Neural crest cell (in vitro differentiated cells): Measurements from ENCODE around the gene IFITM5. TPM values are rescaled to one million over a fixed set of nuclear protein-coding genes. Genes with fewer than 3 reads are reported as not detected.

Experiments
- DNase-seq: peaks from one replicate; pipeline ENCODE4 v3.0.0; 2021; ENCODE audit warnings: low read depth, mixed read lengths, low spot score
- H3K27ac Mint-ChIP-seq: one replicate; pipeline ENCODE4 v1.8.0; 2021; ENCODE audit warnings: mild to moderate bottlenecking, mixed read lengths; ENCODE audit not compliant: unreplicated experiment
- H3K27me3 Mint-ChIP-seq: 2 replicates; pipeline ENCODE4 v1.8.0; 2021; ENCODE audit warnings: low read depth, mild to moderate bottlenecking, mixed read lengths
- H3K36me3 Mint-ChIP-seq: 2 replicates; pipeline ENCODE4 v1.8.0; 2021; ENCODE audit warnings: low read depth, mild to moderate bottlenecking, mixed read lengths
- H3K4me1 Mint-ChIP-seq: 2 replicates; pipeline ENCODE4 v1.8.0; 2021; ENCODE audit warnings: mixed read lengths
- H3K4me3 Mint-ChIP-seq: one replicate; pipeline ENCODE4 v1.8.0; 2021; ENCODE audit warnings: mild to moderate bottlenecking, mixed read lengths
- H3K9me3 Mint-ChIP-seq: 2 replicates; pipeline ENCODE4 v1.8.0; 2021; ENCODE audit warnings: mixed read lengths
- long read RNA-seq: library from polyadenylated mRNA; unstranded; transcript quantifications from one replicate; pipeline ENCODE4 v2.0.0, GENCODE V29; 2020
- total RNA-seq: library from RNA; stranded (reverse); gene quantifications from 2 replicates; pipeline ENCODE4 v1.2.1, GENCODE V29; 2021
- TF ChIP-seq, protein P1 (sequence below): fragments of 200-600 bp; sonication (generic); conservative IDR thresholded peaks from 2 replicates; pipeline ENCODE4 v1.5.0; 2021; ENCODE audit warnings: antibody characterized with exemption, mild to moderate bottlenecking

The IFITM5 gene
- not detected in 2 replicates for total RNA-seq
- long read RNA-seq: 0 reads

DNA sequence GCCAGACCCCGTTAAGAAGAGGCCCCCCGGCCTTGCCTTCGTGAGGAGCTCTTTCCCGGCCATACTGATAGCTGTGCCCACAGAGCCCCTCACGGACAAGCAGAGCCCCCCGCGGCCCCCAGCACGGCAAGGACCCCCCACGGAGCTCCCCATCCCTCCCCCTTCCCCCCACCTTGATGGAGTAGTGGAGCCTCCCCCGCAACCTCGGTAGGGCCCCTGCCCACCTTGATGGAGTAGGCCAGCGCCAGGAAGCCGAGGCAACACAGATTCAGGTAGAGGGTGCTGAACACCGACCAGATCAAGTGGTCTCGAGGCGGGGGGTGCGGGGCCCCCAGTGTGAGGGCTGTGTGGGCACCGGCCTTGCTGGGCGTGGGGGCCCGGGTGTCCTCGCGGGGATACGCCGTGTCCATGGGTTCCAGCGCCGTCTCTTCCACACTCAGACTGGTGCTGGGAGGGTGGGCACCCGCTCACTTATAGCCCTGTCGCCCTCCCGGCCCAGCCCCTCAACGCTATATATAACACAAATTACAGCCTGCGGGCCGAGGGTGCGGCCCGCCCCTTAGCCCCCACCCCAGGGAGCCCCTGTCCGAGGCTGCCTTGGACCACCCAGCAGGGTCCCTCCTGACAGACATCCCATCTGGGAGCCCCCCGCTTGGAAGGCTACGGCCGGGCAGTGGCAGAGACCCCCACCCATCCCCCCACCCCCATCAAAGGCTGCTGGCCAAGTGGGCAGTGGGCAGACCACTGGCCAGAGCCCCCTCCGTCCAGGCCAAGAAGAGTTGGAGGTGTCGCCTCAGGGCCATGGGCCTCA lies at the start of gene IFITM5:
Gene IFITM5, minus strand, starts transcription at position 446 of the 811 bp plus-strand sequence. Its CDS starts 36 bp downstream, at position 410.
- TF ChIP-seq, protein P1, sequence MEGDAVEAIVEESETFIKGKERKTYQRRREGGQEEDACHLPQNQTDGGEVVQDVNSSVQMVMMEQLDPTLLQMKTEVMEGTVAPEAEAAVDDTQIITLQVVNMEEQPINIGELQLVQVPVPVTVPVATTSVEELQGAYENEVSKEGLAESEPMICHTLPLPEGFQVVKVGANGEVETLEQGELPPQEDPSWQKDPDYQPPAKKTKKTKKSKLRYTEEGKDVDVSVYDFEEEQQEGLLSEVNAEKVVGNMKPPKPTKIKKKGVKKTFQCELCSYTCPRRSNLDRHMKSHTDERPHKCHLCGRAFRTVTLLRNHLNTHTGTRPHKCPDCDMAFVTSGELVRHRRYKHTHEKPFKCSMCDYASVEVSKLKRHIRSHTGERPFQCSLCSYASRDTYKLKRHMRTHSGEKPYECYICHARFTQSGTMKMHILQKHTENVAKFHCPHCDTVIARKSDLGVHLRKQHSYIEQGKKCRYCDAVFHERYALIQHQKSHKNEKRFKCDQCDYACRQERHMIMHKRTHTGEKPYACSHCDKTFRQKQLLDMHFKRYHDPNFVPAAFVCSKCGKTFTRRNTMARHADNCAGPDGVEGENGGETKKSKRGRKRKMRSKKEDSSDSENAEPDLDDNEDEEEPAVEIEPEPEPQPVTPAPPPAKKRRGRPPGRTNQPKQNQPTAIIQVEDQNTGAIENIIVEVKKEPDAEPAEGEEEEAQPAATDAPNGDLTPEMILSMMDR: no peak
- no peaks in the 10 kb centered on the region for H3K9me3 Mint-ChIP-seq
- no peak within 1 kb of the TSS for H3K27ac Mint-ChIP-seq
- peaks cover 7% of the 10 kb centered on the region for H3K27me3 Mint-ChIP-seq
- no peak for DNase-seq
- H3K36me3 Mint-ChIP-seq: no peaks in the 10 kb centered on the region
- H3K4me3 Mint-ChIP-seq: no peak within 1 kb of the TSS
- H3K4me1 Mint-ChIP-seq: peaks cover 26% of the 10 kb centered on the region

- Mint-ChIP-seq H3K36me3 (no peaks in the 10 kb centered on the region), H3K9me3 (no peaks in the 10 kb centered on the region), H3K4me1 (peaks cover 16% of the 10 kb centered on the region), H3K27me3 (no peaks in the 10 kb centered on the region), H3K4me3 (no peak overlapping the region), H3K27ac (no peak overlapping the region)
- no peak for DNase-seq
- TF ChIP-seq, protein P1: no peak
Observed at GRCh38 chr11:346529-346928, 47.2 kb upstream of the IFITM5 start.

- Mint-ChIP-seq H3K9me3 (no peaks in the 10 kb centered on the region), H3K4me1 (peaks cover 23% of the 10 kb centered on the region), H3K27me3 (no peaks in the 10 kb centered on the region), H3K36me3 (no peaks in the 10 kb centered on the region), H3K4me3 (no peak overlapping the region), H3K27ac (no peak overlapping the region)
- TF ChIP-seq, protein P1: no peak
- no peak for DNase-seq
Observed at GRCh38 chr11:344836-345578, 45.7 kb upstream of the IFITM5 start.

DNA sequence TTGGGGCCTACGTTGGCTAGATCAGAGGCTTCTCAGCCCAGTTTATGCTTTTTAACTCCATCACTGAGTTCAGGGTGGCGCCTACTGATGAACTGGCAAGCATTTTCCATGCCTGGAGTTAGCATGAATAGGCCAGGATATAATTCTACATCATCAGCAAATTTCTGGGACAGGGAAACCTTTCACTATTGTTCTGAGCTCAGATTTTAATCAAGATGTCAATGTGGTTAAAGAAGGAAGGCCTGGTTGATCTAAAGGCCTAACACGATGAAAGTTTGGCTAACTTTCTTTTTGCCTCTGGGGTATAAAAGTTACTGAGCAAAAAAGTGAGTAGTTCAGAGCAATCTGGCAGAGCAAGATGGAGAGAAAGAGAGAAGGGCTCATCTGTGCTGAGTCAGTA lies 43.0 kb upstream of the IFITM5 start:
- no peak for DNase-seq
- TF ChIP-seq, protein P1: no peak
- Mint-ChIP-seq H3K27ac (peak overlapping the region; percentile 29), H3K4me3 (no peak overlapping the region), H3K9me3 (no peaks in the 10 kb centered on the region), H3K27me3 (no peaks in the 10 kb centered on the region), H3K36me3 (no peaks in the 10 kb centered on the region), H3K4me1 (peaks cover 23% of the 10 kb centered on the region)

- peak overlapping the region; percentile 62 for H3K27ac Mint-ChIP-seq
Observed at GRCh38 chr11:340539-341512, 41.5 kb upstream of the IFITM5 start.

More at GRCh38 chr11:340539-341512, 41.5 kb upstream of the IFITM5 start:
- Mint-ChIP-seq H3K4me1 (peaks cover 34% of the 10 kb centered on the region), H3K27me3 (no peaks in the 10 kb centered on the region), H3K9me3 (no peaks in the 10 kb centered on the region), H3K36me3 (no peaks in the 10 kb centered on the region), H3K4me3 (no peak overlapping the region)
- TF ChIP-seq, protein P1: no peak
- no peak for DNase-seq
